ENCODE data around the gene FIS1. TPM values are rescaled to one million over a fixed set of nuclear protein-coding genes. Genes with fewer than 3 reads are reported as not detected.

FIS1 gene
- total and polyA plus RNA-seq, 9 donors, result 83.2 to 262 (median 178) TPM

DNA sequence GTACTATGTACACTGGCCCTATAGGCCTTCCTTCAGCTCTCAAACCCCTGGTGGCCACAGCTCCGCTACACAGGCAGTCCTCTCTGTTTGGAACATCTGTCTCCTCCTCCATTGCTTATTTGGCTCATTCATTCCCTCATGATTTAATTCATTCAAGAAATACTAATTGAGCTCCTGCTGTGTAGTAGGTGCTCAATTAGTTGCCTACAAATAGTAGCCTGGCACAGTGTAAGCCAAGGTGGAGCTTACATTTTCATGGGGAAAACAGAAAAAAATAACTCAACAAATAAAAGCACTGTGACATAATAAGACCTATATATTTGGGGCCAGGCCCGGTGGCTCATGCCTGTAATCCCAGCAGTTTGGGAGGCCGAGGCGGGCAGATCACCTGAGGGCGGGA is 3.4 kb upstream of the FIS1 start:
- H3K4me1 ChIP-seq (ENCODE audit: insufficient read depth), result peaks cover 11% of the 10 kb centered on the region
- H3K27me3 ChIP-seq, result no peaks in the 10 kb centered on the region
- H3K9me3 ChIP-seq, result no peaks in the 10 kb centered on the region
- TF ChIP-seq POLR2A (IDR thresholded peaks at IDR 0.05), result no peak
- no peak for TF ChIP-seq EP300 (IDR thresholded peaks at IDR 0.05)
- H3K36me3 ChIP-seq, result no peaks in the 10 kb centered on the region
- DNase-seq, result no peak
- intact Hi-C loops (cut with DNase I), result loop anchor here in 1 of 4 donors (10.0 kb wide), 1 partner anchor 373 kb away; the partner anchor contains the start of gene SRRT
- 95 to 96% (median 95%) methylated on average over 5 of the region's 5 CpGs for WGBS, 3 donors
- no peak overlapping the region for H3K27ac ChIP-seq
- no peak overlapping the region for H3K4me3 ChIP-seq

DNA sequence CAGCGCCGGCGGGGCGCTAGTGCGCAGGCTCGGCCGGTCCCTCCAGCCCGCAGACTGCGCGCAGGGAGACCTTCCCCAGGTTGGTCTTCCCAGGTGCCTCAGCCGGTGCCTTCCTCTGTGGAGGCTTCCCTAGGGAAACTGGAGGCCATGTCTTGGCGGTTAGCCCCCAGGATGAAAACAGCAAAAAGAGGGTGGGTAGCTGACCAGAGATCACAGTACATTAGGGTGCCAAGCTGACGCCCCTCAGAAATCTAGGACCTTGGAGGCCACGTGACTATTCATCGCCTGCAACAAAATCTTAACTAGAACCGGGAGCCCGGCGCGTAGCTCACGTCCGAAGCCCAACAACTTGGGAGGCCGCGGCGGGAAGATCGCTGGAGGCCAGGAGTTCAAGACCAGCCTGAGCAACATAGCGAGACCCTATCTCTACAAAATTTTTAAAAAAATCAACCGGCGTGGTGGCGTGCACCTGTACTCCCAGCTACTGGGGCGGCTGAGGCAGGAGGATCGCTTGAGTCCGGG is 327 bp upstream of the FIS1 start:
- intact Hi-C loops (cut with DNase I), result loop anchor here in 1 of 4 donors (10.0 kb wide), 1 partner anchor 370 kb away; the partner anchor contains the start of gene SRRT
- Histone ChIP-seq H3K27me3 (no peaks in the 10 kb centered on the region), H3K9me3 (no peaks in the 10 kb centered on the region), H3K36me3 (no peaks in the 10 kb centered on the region), H3K4me1 (ENCODE audit: insufficient read depth) (peaks cover 5% of the 10 kb centered on the region), H3K4me3 (peak overlapping the region; percentile 82), H3K27ac (peak overlapping the region; percentile 81 to 88)
- WGBS, 3 donors, result 18 to 27% (median 22%) methylated on average over 31 to 32 of the region's 32 CpGs
- peak in 1 of 5 donors; percentile 55 for DNase-seq
- TF ChIP-seq EP300 (IDR thresholded peaks at IDR 0.05) (no peak), POLR2A (IDR thresholded peaks at IDR 0.05) (no peak)
- TF ChIP-seq, protein P1, sequence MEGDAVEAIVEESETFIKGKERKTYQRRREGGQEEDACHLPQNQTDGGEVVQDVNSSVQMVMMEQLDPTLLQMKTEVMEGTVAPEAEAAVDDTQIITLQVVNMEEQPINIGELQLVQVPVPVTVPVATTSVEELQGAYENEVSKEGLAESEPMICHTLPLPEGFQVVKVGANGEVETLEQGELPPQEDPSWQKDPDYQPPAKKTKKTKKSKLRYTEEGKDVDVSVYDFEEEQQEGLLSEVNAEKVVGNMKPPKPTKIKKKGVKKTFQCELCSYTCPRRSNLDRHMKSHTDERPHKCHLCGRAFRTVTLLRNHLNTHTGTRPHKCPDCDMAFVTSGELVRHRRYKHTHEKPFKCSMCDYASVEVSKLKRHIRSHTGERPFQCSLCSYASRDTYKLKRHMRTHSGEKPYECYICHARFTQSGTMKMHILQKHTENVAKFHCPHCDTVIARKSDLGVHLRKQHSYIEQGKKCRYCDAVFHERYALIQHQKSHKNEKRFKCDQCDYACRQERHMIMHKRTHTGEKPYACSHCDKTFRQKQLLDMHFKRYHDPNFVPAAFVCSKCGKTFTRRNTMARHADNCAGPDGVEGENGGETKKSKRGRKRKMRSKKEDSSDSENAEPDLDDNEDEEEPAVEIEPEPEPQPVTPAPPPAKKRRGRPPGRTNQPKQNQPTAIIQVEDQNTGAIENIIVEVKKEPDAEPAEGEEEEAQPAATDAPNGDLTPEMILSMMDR (IDR thresholded peaks at IDR 0.05), result no peak

DNA sequence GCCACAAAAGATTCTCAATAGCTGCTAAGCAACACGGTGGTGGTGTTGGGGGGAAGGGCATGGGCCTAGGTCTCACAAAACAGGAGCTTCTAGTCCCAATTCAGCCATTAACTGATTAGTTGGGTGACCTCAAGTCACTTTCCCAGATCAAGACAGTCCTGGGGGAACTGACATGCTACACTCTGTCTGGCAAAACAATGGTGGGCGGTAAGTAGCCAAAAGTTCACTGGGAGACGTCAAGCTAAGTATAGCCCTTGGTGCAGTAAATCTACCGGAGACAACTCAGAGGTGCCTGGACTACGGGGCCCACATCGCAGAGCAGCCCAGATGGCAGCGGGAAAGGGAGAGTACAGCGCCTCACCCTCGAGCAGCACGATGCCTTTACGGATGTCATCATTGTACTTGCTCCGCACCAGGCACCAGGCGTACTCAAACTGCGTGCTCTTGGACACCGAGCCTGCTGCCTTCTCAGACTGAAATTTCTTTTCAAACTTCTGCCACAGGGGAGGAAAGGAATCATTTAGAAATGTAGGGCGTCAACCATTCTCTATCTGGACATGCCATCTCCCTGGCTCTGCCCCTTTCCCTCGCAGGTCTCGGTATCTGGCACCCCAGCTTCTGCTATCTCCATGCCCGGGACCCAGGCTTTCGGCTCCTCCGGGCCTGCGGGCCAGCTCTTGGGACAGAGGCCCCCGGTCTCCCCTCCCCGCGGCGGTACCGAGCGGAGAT is 1.1 kb downstream of the FIS1 start:
- no peak for DNase-seq
- peaks cover 5% of the 10 kb centered on the region for H3K4me1 ChIP-seq (ENCODE audit: insufficient read depth)
- no peak for TF ChIP-seq EP300 (IDR thresholded peaks at IDR 0.05)
- TF ChIP-seq, protein P1 (IDR thresholded peaks at IDR 0.05), result peak in 1 of 3 donors; percentile 80
- no peaks in the 10 kb centered on the region for H3K36me3 ChIP-seq
- H3K4me3 ChIP-seq, result peak overlapping the region; percentile 82
- no peaks in the 10 kb centered on the region for H3K9me3 ChIP-seq
- H3K27ac ChIP-seq, result peak overlapping the region; percentile 57 to 88
- intact Hi-C loops (cut with DNase I), result loop anchor here in 1 of 4 donors (5.0 to 10.0 kb wide), 2 partner anchors 77 to 369 kb away; partner anchors contain the start of genes SRRT and VGF
- no peaks in the 10 kb centered on the region for H3K27me3 ChIP-seq
- WGBS, 3 donors, result 15 to 17% (median 16%) methylated on average over 28 of the region's 28 CpGs

DNA sequence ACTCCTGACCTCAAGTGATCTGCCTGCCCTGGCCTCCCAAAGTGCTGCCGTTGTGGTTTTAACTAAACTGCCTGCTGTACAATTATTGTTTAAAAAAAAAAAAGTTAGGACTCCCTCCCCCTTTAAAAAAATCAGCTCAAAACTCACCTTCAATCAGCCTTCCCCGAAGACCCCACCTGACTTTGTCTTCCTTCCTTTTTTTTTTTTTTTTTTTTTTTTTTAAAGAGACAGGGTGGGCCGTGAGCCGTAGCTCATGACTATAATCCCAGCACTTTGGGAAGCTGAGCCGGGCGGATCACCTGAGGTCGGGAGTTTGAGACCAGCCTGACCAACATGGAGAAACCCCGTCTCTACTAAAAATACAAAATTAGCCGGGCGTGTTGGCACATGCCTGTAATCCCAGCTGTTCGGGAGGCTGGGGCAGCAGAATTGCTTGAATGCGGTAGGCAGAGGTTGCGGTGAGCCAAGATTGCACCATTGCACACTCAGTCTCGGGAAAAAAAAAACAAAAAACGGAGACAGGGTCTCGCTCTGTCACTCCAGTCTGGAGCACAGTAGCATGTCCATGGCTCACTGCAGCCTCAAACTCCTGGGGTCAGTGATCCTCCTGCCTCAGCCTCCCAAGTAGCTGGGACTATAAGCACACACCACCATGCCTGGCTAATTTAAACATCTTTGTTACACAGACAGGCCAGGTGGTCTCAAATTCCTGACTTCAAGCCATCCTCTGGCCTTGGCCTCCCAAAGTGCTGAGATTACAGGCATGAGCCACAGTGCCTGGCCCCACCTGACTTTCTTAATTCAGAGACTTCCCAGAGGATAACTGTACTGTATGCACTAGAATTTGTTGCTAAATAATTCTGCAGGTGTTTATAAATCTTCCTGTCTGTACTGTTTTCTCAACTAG is 3.2 kb downstream of the FIS1 start:
- no peak overlapping the region for H3K4me3 ChIP-seq
- H3K4me1 ChIP-seq (ENCODE audit: insufficient read depth), result peaks cover 5% of the 10 kb centered on the region
- no peak overlapping the region for H3K27ac ChIP-seq
- no peaks in the 10 kb centered on the region for H3K36me3 ChIP-seq
- DNase-seq, result no peak
- WGBS, 3 donors, result 78 to 87% (median 81%) methylated on average over 16 of the region's 16 CpGs
- H3K27me3 ChIP-seq, result no peaks in the 10 kb centered on the region
- TF ChIP-seq, protein P1 (IDR thresholded peaks at IDR 0.05), result no peak
- TF ChIP-seq POLR2A (IDR thresholded peaks at IDR 0.05), result no peak
- TF ChIP-seq EP300 (IDR thresholded peaks at IDR 0.05), result no peak
- H3K9me3 ChIP-seq, result no peaks in the 10 kb centered on the region
- intact Hi-C loops (cut with DNase I), result loop anchor here in 1 of 4 donors (5.0 to 10.0 kb wide), 2 partner anchors 74 to 367 kb away; partner anchors contain the start of genes SRRT and VGF
